Gastrocnemius medialis (tissue), 4 donors: ENCODE results near the gene ROR2.

Experiments used
- CTCF ChIP-seq, 5 experiments: fragments of 450-650 bp in 3 of 5; fragments of 200-600 bp in 2 of 5; sonication (generic) in 2 of 5; IDR thresholded peaks in 4 of 5; conservative IDR thresholded peaks in 1 of 5; 1 replicate in 4 of 5; 2 replicates in 1 of 5; pipeline ENCODE4 v1.5.1; 2016 to 2019; ENCODE audit warnings: antibody characterized with exemption in 5 of 5, mild to moderate bottlenecking in 3 of 5, moderate library complexity in 3 of 5
- POLR2A ChIP-seq, 2 donors: fragments of 450-650 bp; IDR thresholded peaks; one replicate each; pipeline ENCODE4 v1.6.1; 2017; ENCODE audit warnings: antibody characterized with exemption in 2 of 2, mild to moderate bottlenecking in 2 of 2, moderate library complexity in 2 of 2

GRCh38 chr9:91729558-91729842 is 220.5 kb downstream of the ROR2 start:
- TF ChIP-seq CTCF (IDR thresholded peaks at IDR 0.05 in 4 of 5, conservative IDR thresholded peaks at IDR 0.05 in 1 of 5): no peak
- no peak for TF ChIP-seq POLR2A (IDR thresholded peaks at IDR 0.05)
